ENCODE results near the gene SHANK1.

SHANK1 gene

GRCh38 chr19:50659318-50660087 is 60.1 kb downstream of the SHANK1 start:
- DNase-seq (ENCODE audit: low read depth in 3 of 3): no peak

- peak; percentile 35 to 66 (median 52) for DNase-seq (ENCODE audit: low read depth in 3 of 3)
These were observed 60.9 kb downstream of the SHANK1 start for GRCh38 chr19:50658441-50659317.

- peak; percentile 69 to 92 (median 86) for DNase-seq (ENCODE audit: low read depth in 3 of 3)
These were observed 61.7 kb downstream of the SHANK1 start for GRCh38 chr19:50657712-50658440.

GRCh38 chr19:50657222-50657669 is 62.4 kb downstream of the SHANK1 start:
- no peak for DNase-seq (ENCODE audit: low read depth in 3 of 3)

GRCh38 chr19:50654882-50655281 is 64.7 kb downstream of the SHANK1 start:
- DNase-seq (ENCODE audit: low read depth in 3 of 3): no peak

- DNase-seq (ENCODE audit: low read depth in 3 of 3): no peak
These were observed 66.9 kb downstream of the SHANK1 start for GRCh38 chr19:50652722-50653121.

GRCh38 chr19:50651174-50651573 is 68.4 kb downstream of the SHANK1 start:
- DNase-seq (ENCODE audit: low read depth in 3 of 3): no peak

GRCh38 chr19:50649433-50650391 is 69.9 kb downstream of the SHANK1 start, which contains the start of gene C19orf81:
Gene C19orf81 (plus strand): TSS chr19:50649445. CDS start chr19:50649445, 0 bp downstream.
- no peak for DNase-seq (ENCODE audit: low read depth in 3 of 3)

GRCh38 chr19:50648659-50649058 is 70.9 kb downstream of the SHANK1 start:
- no peak for DNase-seq (ENCODE audit: low read depth in 3 of 3)

- DNase-seq (ENCODE audit: low read depth in 3 of 3): no peak
These were observed 71.6 kb downstream of the SHANK1 start for GRCh38 chr19:50647879-50648615.

GRCh38 chr19:50646074-50646807 is 73.4 kb downstream of the SHANK1 start:
- DNase-seq (ENCODE audit: low read depth in 3 of 3): no peak

- no peak for DNase-seq (ENCODE audit: low read depth in 3 of 3)
These were observed 74.5 kb downstream of the SHANK1 start for GRCh38 chr19:50645107-50645506.

GRCh38 chr19:50644315-50644915 is 75.2 kb downstream of the SHANK1 start:
- DNase-seq (ENCODE audit: low read depth in 3 of 3): no peak

- no peak for DNase-seq (ENCODE audit: low read depth in 3 of 3)
These were observed 79.2 kb downstream of the SHANK1 start for GRCh38 chr19:50640368-50640767.

- peak in 1 of 3 donors; percentile 18 for DNase-seq (ENCODE audit: low read depth in 3 of 3)
These were observed 80.2 kb downstream of the SHANK1 start, which contains the start of gene SYT3 for GRCh38 chr19:50639121-50640112. Gene SYT3 (minus strand): TSS chr19:50639881. CDS start chr19:50637411, 2,470 bp downstream.

- no peak for DNase-seq (ENCODE audit: low read depth in 3 of 3)
These were observed 81.0 kb downstream of the SHANK1 start for GRCh38 chr19:50638600-50638999.

GRCh38 chr19:50636317-50637085 is 83.1 kb downstream of the SHANK1 start:
- DNase-seq (ENCODE audit: low read depth in 3 of 3): no peak
